Breast epithelium (tissue), 3 donors: ENCODE data around the gene RNF151.

Experiments
- POLR2A ChIP-seq: fragments of 450-650 bp; IDR thresholded peaks from one replicate; pipeline ENCODE4 v1.6.1; 2016; ENCODE audit warnings: antibody characterized with exemption, mild to moderate bottlenecking, moderate library complexity
- POLR2AphosphoS5 ChIP-seq, 3 donors: sonication (generic); formaldehyde crosslinking; IDR thresholded peaks; one replicate each; pipeline ENCODE4 v1.6.1; 2017; ENCODE audit warnings: antibody characterized with exemption in 3 of 3
- TF ChIP-seq, protein P1 (sequence below), 3 donors: fragments of 450-650 bp; IDR thresholded peaks; one replicate each; pipeline ENCODE4 v1.5.1; 2016 to 2017; ENCODE audit warnings: antibody characterized with exemption in 3 of 3, mild to moderate bottlenecking in 3 of 3, moderate library complexity in 3 of 3

GRCh38 chr16:1980770-1981087 is 14.1 kb downstream of the RNF151 start:
- TF ChIP-seq, protein P1, sequence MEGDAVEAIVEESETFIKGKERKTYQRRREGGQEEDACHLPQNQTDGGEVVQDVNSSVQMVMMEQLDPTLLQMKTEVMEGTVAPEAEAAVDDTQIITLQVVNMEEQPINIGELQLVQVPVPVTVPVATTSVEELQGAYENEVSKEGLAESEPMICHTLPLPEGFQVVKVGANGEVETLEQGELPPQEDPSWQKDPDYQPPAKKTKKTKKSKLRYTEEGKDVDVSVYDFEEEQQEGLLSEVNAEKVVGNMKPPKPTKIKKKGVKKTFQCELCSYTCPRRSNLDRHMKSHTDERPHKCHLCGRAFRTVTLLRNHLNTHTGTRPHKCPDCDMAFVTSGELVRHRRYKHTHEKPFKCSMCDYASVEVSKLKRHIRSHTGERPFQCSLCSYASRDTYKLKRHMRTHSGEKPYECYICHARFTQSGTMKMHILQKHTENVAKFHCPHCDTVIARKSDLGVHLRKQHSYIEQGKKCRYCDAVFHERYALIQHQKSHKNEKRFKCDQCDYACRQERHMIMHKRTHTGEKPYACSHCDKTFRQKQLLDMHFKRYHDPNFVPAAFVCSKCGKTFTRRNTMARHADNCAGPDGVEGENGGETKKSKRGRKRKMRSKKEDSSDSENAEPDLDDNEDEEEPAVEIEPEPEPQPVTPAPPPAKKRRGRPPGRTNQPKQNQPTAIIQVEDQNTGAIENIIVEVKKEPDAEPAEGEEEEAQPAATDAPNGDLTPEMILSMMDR (IDR thresholded peaks at IDR 0.05) = no peak
- TF ChIP-seq POLR2A (no peak), POLR2AphosphoS5 (IDR thresholded peaks at IDR 0.05) (no peak)
